CD14-positive monocyte (primary cell): ENCODE data around the gene CD200. TPM values are rescaled to one million over a fixed set of nuclear protein-coding genes. Genes with fewer than 3 reads are reported as not detected.
A peak's percentile ranks its signal among the peaks of the same experiment; 100 is the strongest.

ENCODE experiments used
- DNase-seq, 3 donors: peaks; one replicate each; pipeline ENCODE4 v3.0.0-alpha.2; 2011 to 2022
- H2AFZ ChIP-seq: 2 replicates; pipeline ENCODE4 v1.6.0; 2012; ENCODE audit warnings: mild to moderate bottlenecking, low read depth, low read length, inconsistent platforms; ENCODE audit not compliant: insufficient read depth, poor library complexity, severe bottlenecking
- H3K27ac ChIP-seq, 2 donors: 1 replicate in 1 of 2; 2 replicates in 1 of 2; pipeline ENCODE4 v1.5.1; 2012 to 2013; ENCODE audit warnings: low read length in 2 of 2, control low read depth in 1 of 2, inconsistent platforms in 1 of 2, low read depth in 1 of 2, mild to moderate bottlenecking in 1 of 2
- H3K27me3 ChIP-seq, 2 donors: one replicate each; pipeline versions ENCODE4 v1.6.0 to v1.6.1; 2011 to 2013; ENCODE audit warnings: low read length in 2 of 2; ENCODE audit not compliant: control insufficient read depth in 2 of 2, insufficient read depth in 2 of 2
- H3K36me3 ChIP-seq, 2 donors: replicated peaks in 1 of 2; 1 replicate in 1 of 2; 2 replicates in 1 of 2; pipeline versions ENCODE4 v1.5.1 to v1.6.1; 2012 to 2013; ENCODE audit warnings: low read length in 2 of 2, control low read depth in 1 of 2, inconsistent platforms in 1 of 2, mild to moderate bottlenecking in 1 of 2; ENCODE audit not compliant: insufficient read depth in 2 of 2, control insufficient read depth in 1 of 2
- H3K4me1 ChIP-seq, 2 donors: 1 replicate in 1 of 2; 2 replicates in 1 of 2; pipeline versions ENCODE4 v1.5.1 to v1.6.1; 2012 to 2013; ENCODE audit warnings: low read length in 2 of 2, control low read depth in 1 of 2, inconsistent platforms in 1 of 2, mild to moderate bottlenecking in 1 of 2, moderate library complexity in 1 of 2; ENCODE audit not compliant: insufficient read depth in 2 of 2, control insufficient read depth in 1 of 2
- H3K4me2 ChIP-seq: replicated peaks from 2 replicates; pipeline ENCODE3; 2012; ENCODE audit warnings: low read length, moderate library complexity, mild to moderate bottlenecking; ENCODE audit not compliant: poor library complexity, severe bottlenecking; ENCODE audit errors: extremely low read depth
- H3K4me3 ChIP-seq, 3 experiments: fragments of 200-600 bp in 1 of 3; sonication (generic) in 1 of 3; replicated peaks in 1 of 3; 1 replicate in 2 of 3; 2 replicates in 1 of 3; pipeline ENCODE4 v1.5.1; 2011 to 2013; ENCODE audit warnings: low read length in 3 of 3, mild to moderate bottlenecking in 3 of 3, control low read depth in 2 of 3, low read depth in 2 of 3, inconsistent platforms in 1 of 3, moderate library complexity in 1 of 3
- H3K79me2 ChIP-seq: 2 replicates; pipeline ENCODE4 v1.6.0; 2012; ENCODE audit warnings: mild to moderate bottlenecking, control low read depth, inconsistent platforms, low read length, moderate library complexity; ENCODE audit not compliant: insufficient read depth
- H3K9ac ChIP-seq: 2 replicates; pipeline ENCODE4 v1.6.0; 2017; ENCODE audit warnings: low read length, mild to moderate bottlenecking; ENCODE audit not compliant: insufficient read depth, poor library complexity, severe bottlenecking
- H3K9me3 ChIP-seq, 2 donors: replicated peaks in 1 of 2; 1 replicate in 1 of 2; 2 replicates in 1 of 2; pipeline versions ENCODE4 v1.5.1 to v1.6.1; 2012 to 2013; ENCODE audit warnings: low read length in 2 of 2, control low read depth in 1 of 2; ENCODE audit not compliant: control insufficient read depth in 1 of 2, insufficient read depth in 1 of 2
- H4K20me1 ChIP-seq: 2 replicates; pipeline ENCODE4 v1.6.0; 2012; ENCODE audit warnings: mild to moderate bottlenecking, low read length, control low read depth, moderate library complexity; ENCODE audit not compliant: insufficient read depth
- H3K27ac Mint-ChIP-seq, 7 donors: one replicate each; pipeline ENCODE4 v1.8.0; 2020; ENCODE audit warnings: mild to moderate bottlenecking in 7 of 7, mixed read lengths in 7 of 7, moderate library complexity in 6 of 7, inconsistent platforms in 2 of 7
- H3K27me3 Mint-ChIP-seq, 3 donors: one replicate each; pipeline ENCODE4 v1.8.0; 2021 to 2022; ENCODE audit warnings: low read depth in 3 of 3, mild to moderate bottlenecking in 3 of 3, mixed read lengths in 3 of 3, moderate library complexity in 3 of 3, inconsistent platforms in 1 of 3
- H3K36me3 Mint-ChIP-seq, 2 donors: one replicate each; pipeline ENCODE4 v1.8.0; 2020; ENCODE audit warnings: mixed read lengths in 2 of 2, inconsistent platforms in 1 of 2, mild to moderate bottlenecking in 1 of 2
- H3K4me1 Mint-ChIP-seq: one replicate; pipeline ENCODE4 v1.8.0; 2020; ENCODE audit warnings: mild to moderate bottlenecking, mixed read lengths
- H3K4me3 Mint-ChIP-seq, 2 donors: one replicate each; pipeline ENCODE4 v1.8.0; 2020; ENCODE audit warnings: mild to moderate bottlenecking in 2 of 2, mixed read lengths in 2 of 2, moderate library complexity in 1 of 2
- H3K9me3 Mint-ChIP-seq, 7 donors: one replicate each; pipeline ENCODE4 v1.8.0; 2020 to 2022; ENCODE audit warnings: mixed read lengths in 7 of 7, mild to moderate bottlenecking in 6 of 7, moderate library complexity in 6 of 7, inconsistent platforms in 2 of 7
- WGBS: methylation state at CpG from one replicate; pipeline ENCODE4 v1.1.5; 2013; ENCODE audit warnings: missing lambda C conversion rate; ENCODE audit not compliant: insufficient coverage; 5-methylcytosine and 5-hydroxymethylcytosine counted together
- intact Hi-C, 2 donors: fragments of 100-400 bp; cut with micrococcal nuclease; formaldehyde crosslinking; loops; one replicate each; pipeline versions ENCODE4 v1.15.0 to v1.15.1; 2023
- polyA plus RNA-seq, 3 donors: library from polyadenylated mRNA; depleted of rRNA in 1 of 3; unstranded in 2 of 3; stranded (reverse) in 1 of 3; fragments of 300-500 nt in 2 of 3; fragments of >200 nt in 1 of 3; fragmentation: Illumina TruSeq in 2 of 3; gene quantifications; 1 replicate in 2 of 3; 2 replicates in 1 of 3; pipeline ENCODE4 v1.2.3, GENCODE V29; 2012 to 2021
- TF ChIP-seq, protein P1 (sequence below): fragments of 200-600 bp; IDR thresholded peaks from one replicate; pipeline ENCODE4 v1.8.0; 2022; ENCODE audit warnings: antibody characterized with exemption, mild to moderate bottlenecking

Gene CD200
- polyA plus RNA-seq, 3 donors: 0.12 to 0.13 TPM; not detected in 1

DNA sequence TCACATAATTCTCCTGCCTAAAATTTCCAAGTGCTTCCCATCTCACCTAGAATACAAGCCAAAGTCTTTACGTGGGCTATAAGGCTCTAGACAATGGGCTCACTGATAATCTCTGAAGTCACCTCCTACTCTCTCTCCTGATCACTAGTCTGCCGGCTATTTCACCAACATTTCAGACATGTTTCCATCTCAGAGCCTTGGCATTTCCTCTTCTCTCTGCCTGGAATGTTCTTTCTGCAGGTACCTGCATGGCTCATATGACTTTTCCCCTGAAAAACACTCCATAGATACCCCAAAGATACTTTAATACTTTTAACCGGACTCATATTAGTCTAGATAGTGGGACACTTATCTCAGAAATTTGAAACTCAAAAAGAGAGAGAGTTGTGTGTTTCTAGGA lies 32.7 kb downstream of the CD200 start:
- Histone ChIP-seq H3K27ac (no peak overlapping the region), H3K4me3 (no peak overlapping the region), H3K36me3 (no peaks in the 10 kb centered on the region), H3K9me3 (no peaks in the 10 kb centered on the region), H3K4me1 (peaks cover 5 to 6% of the 10 kb centered on the region in 2 donors), H4K20me1 (no peaks in the 10 kb centered on the region), H3K9ac (no peak overlapping the region), H3K27me3 (no peaks in the 10 kb centered on the region), H3K4me2 (no peak overlapping the region), H2AFZ (no peak overlapping the region), H3K79me2 (no peaks in the 10 kb centered on the region)
- 86% methylated on average over 2 of the region's 3 CpGs for WGBS
- TF ChIP-seq, protein P1, sequence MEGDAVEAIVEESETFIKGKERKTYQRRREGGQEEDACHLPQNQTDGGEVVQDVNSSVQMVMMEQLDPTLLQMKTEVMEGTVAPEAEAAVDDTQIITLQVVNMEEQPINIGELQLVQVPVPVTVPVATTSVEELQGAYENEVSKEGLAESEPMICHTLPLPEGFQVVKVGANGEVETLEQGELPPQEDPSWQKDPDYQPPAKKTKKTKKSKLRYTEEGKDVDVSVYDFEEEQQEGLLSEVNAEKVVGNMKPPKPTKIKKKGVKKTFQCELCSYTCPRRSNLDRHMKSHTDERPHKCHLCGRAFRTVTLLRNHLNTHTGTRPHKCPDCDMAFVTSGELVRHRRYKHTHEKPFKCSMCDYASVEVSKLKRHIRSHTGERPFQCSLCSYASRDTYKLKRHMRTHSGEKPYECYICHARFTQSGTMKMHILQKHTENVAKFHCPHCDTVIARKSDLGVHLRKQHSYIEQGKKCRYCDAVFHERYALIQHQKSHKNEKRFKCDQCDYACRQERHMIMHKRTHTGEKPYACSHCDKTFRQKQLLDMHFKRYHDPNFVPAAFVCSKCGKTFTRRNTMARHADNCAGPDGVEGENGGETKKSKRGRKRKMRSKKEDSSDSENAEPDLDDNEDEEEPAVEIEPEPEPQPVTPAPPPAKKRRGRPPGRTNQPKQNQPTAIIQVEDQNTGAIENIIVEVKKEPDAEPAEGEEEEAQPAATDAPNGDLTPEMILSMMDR: no peak
- intact Hi-C loops: no loop called here
- no peaks in the 10 kb centered on the region for H3K36me3 Mint-ChIP-seq
- DNase-seq: no peak
- peaks cover 14% of the 10 kb centered on the region for H3K4me1 Mint-ChIP-seq
- no peak overlapping the region for H3K4me3 Mint-ChIP-seq
- H3K27ac Mint-ChIP-seq: no peak overlapping the region
- no peaks in the 10 kb centered on the region for H3K27me3 Mint-ChIP-seq
- H3K9me3 Mint-ChIP-seq: no peaks in the 10 kb centered on the region

DNA sequence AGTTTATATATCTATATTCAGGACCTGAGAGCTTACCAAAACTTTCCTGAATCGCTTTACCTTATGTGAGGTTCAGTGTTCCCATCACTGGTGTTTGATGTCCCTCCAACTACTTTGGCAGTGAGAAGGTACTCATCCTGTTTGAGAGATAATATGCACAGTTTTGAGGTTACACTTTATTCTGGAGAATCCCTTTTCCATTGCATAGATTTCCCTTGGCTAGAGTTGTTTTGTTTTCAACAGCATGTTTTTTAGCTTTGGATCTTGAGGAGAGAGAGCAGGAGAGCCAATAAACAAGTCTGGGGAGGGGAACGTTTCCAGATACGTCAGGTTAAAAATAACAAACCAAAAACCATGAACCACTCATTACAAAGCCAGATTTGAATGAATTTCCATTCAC lies 33.6 kb downstream of the CD200 start:
- no peaks in the 10 kb centered on the region for H4K20me1 ChIP-seq
- H3K27ac ChIP-seq: no peak overlapping the region
- no peak overlapping the region for H3K4me3 ChIP-seq
- H3K9ac ChIP-seq: no peak overlapping the region
- H3K4me2 ChIP-seq: no peak overlapping the region
- TF ChIP-seq, protein P1: no peak
- H3K27me3 ChIP-seq: no peaks in the 10 kb centered on the region
- no peaks in the 10 kb centered on the region for H3K79me2 ChIP-seq
- peaks cover 5 to 6% of the 10 kb centered on the region in 2 donors for H3K4me1 ChIP-seq
- DNase-seq: no peak
- Mint-ChIP-seq H3K4me1 (peaks cover 15% of the 10 kb centered on the region), H3K27ac (no peak overlapping the region), H3K36me3 (no peaks in the 10 kb centered on the region), H3K27me3 (no peaks in the 10 kb centered on the region), H3K9me3 (no peaks in the 10 kb centered on the region), H3K4me3 (no peak overlapping the region)
- H3K9me3 ChIP-seq: no peaks in the 10 kb centered on the region
- intact Hi-C loops: no loop called here
- H3K36me3 ChIP-seq: no peaks in the 10 kb centered on the region
- WGBS: no CpG with 5 or more reads among the region's 3 CpGs
- peak overlapping the region; percentile 15 for H2AFZ ChIP-seq
